ENCODE measurements around the gene CDK6.

GRCh38 chr7:92645114-92646061 lies 191.0 kb downstream of the CDK6 start:
- TF ChIP-seq POLR2A (IDR thresholded peaks at IDR 0.05; ENCODE audit: low read depth, low read length): no peak
- TF ChIP-seq TAF1 (IDR thresholded peaks at IDR 0.05; ENCODE audit: borderline replicate concordance, low read depth, low read length): no peak
